B cell (primary cell): ENCODE measurements around the gene PLD1. TPM values are rescaled to one million over a fixed set of nuclear protein-coding genes. Genes with fewer than 3 reads are reported as not detected.

Experiments
- ATAC-seq: fragments of 200-7000 bp; cut with Tn5 transposase; one replicate; pipeline ENCODE4 v1.10.0; 2021; ENCODE audit warnings: low read depth, mild to moderate bottlenecking, moderate number of reproducible peaks, moderate library complexity
- CTCF ChIA-PET: fragments of 350-600 bp; sonication (Branson Sonifier 250); formaldehyde crosslinking; loops from one replicate; lab custom pipeline; 2021; ENCODE audit warnings: antibody characterized with exemption, inconsistent platforms; lab: Charles Lee
- POLR2A ChIA-PET: fragments of 350-600 bp; sonication (Branson Sonifier 250); formaldehyde crosslinking; loops from one replicate; lab custom pipeline; 2021; ENCODE audit warnings: antibody characterized with exemption; lab: Charles Lee
- DNase-seq: peaks from one replicate; pipeline ENCODE4 v3.0.0; 2013
- H2AFZ ChIP-seq: 2 replicates; pipeline ENCODE4 v1.6.1; 2012; ENCODE audit warnings: mild to moderate bottlenecking, low read depth, low read length; ENCODE audit not compliant: insufficient read depth, poor library complexity, severe bottlenecking
- H3K27ac ChIP-seq, 2 donors: 1 replicate in 1 of 2; 2 replicates in 1 of 2; pipeline ENCODE4 v1.5.1; 2012 to 2013; ENCODE audit warnings: low read length in 2 of 2, mild to moderate bottlenecking in 2 of 2, moderate library complexity in 1 of 2
- H3K27me3 ChIP-seq, 4 experiments: fragments of 200-600 bp in 1 of 4; sonication (generic) in 1 of 4; replicated peaks in 1 of 4; 1 replicate in 2 of 4; 2 replicates in 2 of 4; pipeline versions ENCODE4 v1.6.1 to v1.7.0; 2013 to 2016; ENCODE audit warnings: low read length in 3 of 4, mild to moderate bottlenecking in 2 of 4, mixed read lengths in 1 of 4, moderate library complexity in 1 of 4; ENCODE audit not compliant: insufficient read depth in 4 of 4, control insufficient read depth in 3 of 4; ENCODE audit errors: control extremely low read depth in 1 of 4
- H3K36me3 ChIP-seq, 2 experiments: replicated peaks in 1 of 2; 1 replicate in 1 of 2; 2 replicates in 1 of 2; pipeline versions ENCODE4 v1.6.1 to v1.7.1; 2013; ENCODE audit warnings: low read length in 1 of 2; ENCODE audit not compliant: insufficient read depth in 2 of 2, control insufficient read depth in 1 of 2; ENCODE audit errors: control extremely low read depth in 1 of 2, extremely low read depth in 1 of 2
- H3K4me1 ChIP-seq, 2 donors: fragments of 200-600 bp in 1 of 2; sonication (generic) in 1 of 2; 1 replicate in 1 of 2; 2 replicates in 1 of 2; pipeline versions ENCODE4 v1.5.1 to v1.6.1; 2013 to 2017; ENCODE audit warnings: low read length in 2 of 2; ENCODE audit not compliant: control insufficient read depth in 2 of 2, insufficient read depth in 2 of 2
- H3K4me2 ChIP-seq: replicated peaks from 2 replicates; pipeline ENCODE3; 2012; ENCODE audit warnings: mild to moderate bottlenecking, low read depth, low read length; ENCODE audit not compliant: poor library complexity, severe bottlenecking
- H3K4me3 ChIP-seq, 5 experiments: fragments of 200-600 bp in 1 of 5; sonication (generic) in 1 of 5; 1 replicate in 3 of 5; 2 replicates in 2 of 5; pipeline versions ENCODE4 v1.5.1 to v1.7.0; 2011 to 2016; ENCODE audit warnings: low read length in 4 of 5, mild to moderate bottlenecking in 4 of 5, low read depth in 2 of 5, control low read depth in 1 of 5, moderate library complexity in 1 of 5; ENCODE audit not compliant: insufficient read depth in 1 of 5; ENCODE audit errors: control extremely low read depth in 1 of 5, extremely low read depth in 1 of 5
- H3K79me2 ChIP-seq: fragments of 200-600 bp; sonication (generic); one replicate; pipeline ENCODE4 v1.6.0; 2016; ENCODE audit warnings: low read length; ENCODE audit not compliant: control insufficient read depth, insufficient read depth
- H3K9ac ChIP-seq: fragments of 200-600 bp; sonication (generic); 2 replicates; pipeline ENCODE4 v1.6.1; 2017; ENCODE audit warnings: mild to moderate bottlenecking, low read length, moderate library complexity
- H3K9me3 ChIP-seq, 3 donors: one replicate each; pipeline versions ENCODE4 v1.6.1 to v1.7.1; 2013; ENCODE audit warnings: low read length in 2 of 3; ENCODE audit not compliant: control insufficient read depth in 2 of 3, insufficient read depth in 1 of 3; ENCODE audit errors: control extremely low read depth in 1 of 3
- H4K20me1 ChIP-seq: 2 replicates; pipeline ENCODE4 v1.6.0; 2012; ENCODE audit warnings: mild to moderate bottlenecking, low read length; ENCODE audit not compliant: insufficient read depth, control insufficient read depth, poor library complexity, severe bottlenecking
- H3K27ac Mint-ChIP-seq: one replicate; pipeline ENCODE4 v1.8.0; 2021; ENCODE audit warnings: mixed read lengths
- H3K27me3 Mint-ChIP-seq: one replicate; pipeline ENCODE4 v1.8.0; 2021; ENCODE audit warnings: mixed read lengths
- H3K4me1 Mint-ChIP-seq: one replicate; pipeline ENCODE4 v1.8.0; 2021; ENCODE audit warnings: mixed read lengths
- H3K4me3 Mint-ChIP-seq: one replicate; pipeline ENCODE4 v1.8.0; 2021; ENCODE audit warnings: mixed read lengths
- H3K9me3 Mint-ChIP-seq: one replicate; pipeline ENCODE4 v1.8.0; 2022; ENCODE audit warnings: mixed read lengths; ENCODE audit not compliant: insufficient read depth
- CTCF ChIP-seq: fragments of 200-600 bp; IDR thresholded peaks from one replicate; pipeline ENCODE4 v1.8.0; 2022; ENCODE audit warnings: antibody characterized with exemption, mild to moderate bottlenecking
- EZH2 ChIP-seq: IDR thresholded peaks from 2 replicates; pipeline ENCODE4 v1.6.1; 2012; ENCODE audit warnings: borderline replicate concordance, low read depth, mild to moderate bottlenecking, moderate library complexity, low read length; ENCODE audit not compliant: insufficient read depth, poor library complexity, severe bottlenecking
- WGBS: methylation state at CpG from one replicate; pipeline ENCODE4 v1.1.5; 2013; ENCODE audit warnings: missing lambda C conversion rate; ENCODE audit not compliant: insufficient coverage; 5-methylcytosine and 5-hydroxymethylcytosine counted together
- intact Hi-C: fragments of 100-400 bp; cut with micrococcal nuclease; formaldehyde crosslinking; loops from one replicate; pipeline ENCODE4 v1.10.0; 2022
- polyA plus RNA-seq: library from polyadenylated mRNA; depleted of rRNA; stranded (reverse); fragments of >200 nt; gene quantifications from 2 replicates; pipeline ENCODE4 v1.2.3, GENCODE V29; 2012
- total RNA-seq, 2 donors: library from RNA; stranded (reverse); fragments of 120-200 nt in 1 of 2; gene quantifications; 1 replicate in 1 of 2; 2 replicates in 1 of 2; pipeline versions ENCODE4 v1.2.3 to v1.2.4, GENCODE V29; 2013 to 2022

The PLD1 gene
- total and polyA plus RNA-seq, 2 donors (not counting 1 experiment from before 2014, with no cell fraction given) = 0.24 to 0.52 TPM

GRCh38 chr3:171813897-171814460, 3.7 kb upstream of the PLD1 start:
- 7% methylated on average over 3 of the region's 4 CpGs for WGBS
- Mint-ChIP-seq H3K27me3 (peaks cover 27% of the 10 kb centered on the region), H3K4me3 (no peak overlapping the region), H3K9me3 (peaks cover 2% of the 10 kb centered on the region), H3K27ac (no peak overlapping the region), H3K4me1 (peaks cover 13% of the 10 kb centered on the region)
- H3K4me1 ChIP-seq = peaks cover 11 to 17% of the 10 kb centered on the region in 2 donors
- no peak overlapping the region for H3K4me3 ChIP-seq
- no peak overlapping the region for H3K9ac ChIP-seq
- no peaks in the 10 kb centered on the region for H3K36me3 ChIP-seq
- H3K9me3 ChIP-seq = peaks cover 0 to 3% (median 0%) of the 10 kb centered on the region in 3 donors
- no peak for TF ChIP-seq CTCF
- TF ChIP-seq EZH2 = no peak
- no peak for ATAC-seq
- peaks cover 0 to 21% (median 15%) of the 10 kb centered on the region in 4 experiments for H3K27me3 ChIP-seq
- ChIA-PET CTCF (no interaction called here), POLR2A (no interaction called here)
- no peaks in the 10 kb centered on the region for H3K79me2 ChIP-seq
- H2AFZ ChIP-seq = no peak overlapping the region
- H3K4me2 ChIP-seq = no peak overlapping the region
- H4K20me1 ChIP-seq = no peaks in the 10 kb centered on the region
- no peak for DNase-seq
- intact Hi-C loops = no loop called here
- no peak overlapping the region for H3K27ac ChIP-seq

GRCh38 chr3:171813278-171813896, 3.1 kb upstream of the PLD1 start:
- DNase-seq (no peak), ATAC-seq (no peak)
- Mint-ChIP-seq H3K4me1 (peaks cover 14% of the 10 kb centered on the region), H3K4me3 (no peak overlapping the region), H3K9me3 (peaks cover 2% of the 10 kb centered on the region), H3K27ac (no peak overlapping the region), H3K27me3 (peaks cover 27% of the 10 kb centered on the region)
- H2AFZ ChIP-seq = no peak overlapping the region
- intact Hi-C loops = no loop called here
- no peak overlapping the region for H3K4me3 ChIP-seq
- POLR2A ChIA-PET = no interaction called here
- WGBS = 75% methylated on average over 1 of the region's 3 CpGs
- H3K27me3 ChIP-seq = peaks cover 0 to 21% (median 15%) of the 10 kb centered on the region in 4 experiments
- no peak overlapping the region for H3K27ac ChIP-seq
- no peak overlapping the region for H3K9ac ChIP-seq
- no peaks in the 10 kb centered on the region for H3K79me2 ChIP-seq
- H3K9me3 ChIP-seq = peaks cover 0 to 3% (median 0%) of the 10 kb centered on the region in 3 donors
- CTCF ChIA-PET = no interaction called here
- H3K36me3 ChIP-seq = no peaks in the 10 kb centered on the region
- H3K4me1 ChIP-seq = peaks cover 11 to 17% of the 10 kb centered on the region in 2 donors
- no peaks in the 10 kb centered on the region for H4K20me1 ChIP-seq
- no peak for TF ChIP-seq EZH2
- no peak overlapping the region for H3K4me2 ChIP-seq
